A673 (cell line): Measurements from ENCODE around the gene ZNF595.
"Not testable (repeated sequence)": the region's sequence is repeated elsewhere in the genome, so short reads cannot be mapped to it uniquely, and the experiment has no call there.

Source experiments
- CTCF ChIP-seq: fragments of 300-800, 200-600 bp; sonication (generic); conservative IDR thresholded peaks from 2 replicates; pipeline ENCODE4 v1.5.1; 2017; ENCODE audit warnings: low read depth, mild to moderate bottlenecking, antibody characterized with exemption, low read length, moderate library complexity, mixed read lengths
- EZH2 ChIP-seq: fragments of 200-600 bp; sonication (generic); IDR thresholded peaks from 2 replicates; pipeline ENCODE4 v1.6.1; 2017; ENCODE audit warnings: borderline replicate concordance, low read depth, mild to moderate bottlenecking, mixed read lengths, antibody characterized with exemption, low read length; ENCODE audit not compliant: poor library complexity, severe bottlenecking

- TF ChIP-seq CTCF, EZH2: not testable (repeated sequence)
Observed at GRCh38 chr4:33314-33713, 19.8 kb upstream of the ZNF595 start.
